K562 (cell line): Measurements from ENCODE around the gene NUP160. TPM values are rescaled to one million over a fixed set of nuclear protein-coding genes. Genes with fewer than 3 reads are reported as not detected.

Source experiments
- ATAC-seq: fragments of 200-7000 bp; cut with Tn5 transposase; 3 replicates; pipeline ENCODE4 v1.9.1; 2020; ENCODE audit warnings: moderate library complexity
- BruUV-seq: library from RNA; stranded (reverse); fragments of 400-500 nt; replicated peaks from 2 replicates; lab custom pipeline; 2021; lab: Mats Ljungman, UMichigan
- CTCF ChIA-PET: fragments of 300-600 bp; formaldehyde crosslinking; extraction: SDS; loops from one replicate; lab custom pipeline; 2021; ENCODE audit warnings: low intra/inter-chr PET ratio; lab: Yijun Ruan, JAX
- POLR2A ChIA-PET: fragments of 300-600, 350-650 bp; sonication (Branson Sonifier 250); formaldehyde crosslinking; extraction: SDS; loops from one replicate; lab custom pipeline; 2021; ENCODE audit warnings: antibody characterized with exemption, inconsistent platforms; lab: Yijun Ruan, JAX
- DNase-seq, 4 experiments: peaks; one replicate each; pipeline versions ENCODE4 v3.0.0 to v3.0.0-alpha.2; 2011 to 2018; ENCODE audit warnings: low spot score in 3 of 4, mixed read lengths in 3 of 4; ENCODE audit errors: extremely low read depth in 1 of 4
- FAIRE-seq: peaks from 2 replicates; lab custom pipeline; 2011; peaks lifted over from hg19 to GRCh38; lab: Jason Lieb, UNC
- H2AFZ ChIP-seq: 2 replicates; pipeline ENCODE4 v1.6.0; 2011; ENCODE audit warnings: low read depth, low read length, control low read depth, inconsistent platforms
- H3K27ac ChIP-seq: fragments of 200-600 bp; 3 replicates; pipeline ENCODE4 v1.8.0; 2011; ENCODE audit warnings: low read depth, mild to moderate bottlenecking, control low read depth, inconsistent platforms, low read length, moderate library complexity, mixed read lengths; ENCODE audit errors: extremely low read depth
- H3K27me3 ChIP-seq, 2 experiments: fragments of 300-600 bp in 1 of 2; 2 replicates in 1 of 2; 3 replicates in 1 of 2; pipeline versions ENCODE4 v1.6.0 to v1.8.0; 2011; ENCODE audit warnings: inconsistent platforms in 2 of 2, low read length in 2 of 2, mild to moderate bottlenecking in 1 of 2, mixed read lengths in 1 of 2, moderate library complexity in 1 of 2; ENCODE audit not compliant: control insufficient read depth in 2 of 2, insufficient read depth in 2 of 2
- H3K36me3 ChIP-seq: fragments of 300-600 bp; 3 replicates; pipeline ENCODE4 v1.8.0; 2011; ENCODE audit warnings: mild to moderate bottlenecking, low read length, inconsistent platforms; ENCODE audit not compliant: control insufficient read depth, insufficient read depth
- H3K4me1 ChIP-seq, 2 experiments: fragments of 200-600 bp in 1 of 2; replicated peaks in 1 of 2; 2 replicates in 1 of 2; 3 replicates in 1 of 2; pipeline versions ENCODE4 v1.5.1 to v1.8.0; 2011; ENCODE audit warnings: inconsistent platforms in 2 of 2, low read length in 2 of 2, mild to moderate bottlenecking in 1 of 2, mixed read lengths in 1 of 2, moderate library complexity in 1 of 2; ENCODE audit not compliant: control insufficient read depth in 2 of 2, insufficient read depth in 2 of 2
- H3K4me2 ChIP-seq: 2 replicates; pipeline ENCODE4 v1.6.1; 2011; ENCODE audit warnings: low read length, control low read depth, inconsistent platforms, mixed read lengths; ENCODE audit not compliant: insufficient read depth
- H3K4me3 ChIP-seq: fragments of 200-600 bp; sonication (generic), shearing (Covaris generic); 2 replicates; pipeline ENCODE4 v1.5.1; 2016; ENCODE audit warnings: control low read depth, inconsistent platforms
- H3K79me2 ChIP-seq: fragments of 200-600 bp; 3 replicates; pipeline ENCODE4 v1.8.0; 2011; ENCODE audit warnings: low read length, inconsistent platforms; ENCODE audit not compliant: control insufficient read depth, insufficient read depth
- H3K9ac ChIP-seq, 2 experiments: 2 replicates each; pipeline versions ENCODE4 v1.6.0 to v1.6.1; 2011; ENCODE audit warnings: low read depth in 2 of 2, low read length in 2 of 2, control low read depth in 1 of 2, inconsistent platforms in 1 of 2, mild to moderate bottlenecking in 1 of 2, mixed read lengths in 1 of 2; ENCODE audit not compliant: insufficient read depth in 1 of 2
- H3K9me1 ChIP-seq: one replicate; pipeline ENCODE4 v1.6.0; 2011; ENCODE audit warnings: inconsistent platforms, mild to moderate bottlenecking, low read length, moderate library complexity; ENCODE audit not compliant: control insufficient read depth, insufficient read depth
- H3K9me3 ChIP-seq: replicated peaks from 2 replicates; pipeline ENCODE4 v1.5.1; 2011; ENCODE audit warnings: low read depth, low read length, inconsistent platforms; ENCODE audit not compliant: control insufficient read depth, insufficient read depth
- H4K20me1 ChIP-seq: replicated peaks from 2 replicates; pipeline ENCODE4 v1.6.1; 2011; ENCODE audit warnings: low read length, inconsistent platforms, mixed read lengths; ENCODE audit not compliant: control insufficient read depth, insufficient read depth
- MIER1 ChIP-seq: fragments of 450-650 bp; IDR thresholded peaks from 2 replicates; pipeline ENCODE4 v1.6.1; 2016; ENCODE audit warnings: antibody characterized with exemption, mild to moderate bottlenecking, low read depth
- MXI1 ChIP-seq: IDR thresholded peaks from 2 replicates; pipeline ENCODE4 v1.6.1; 2011; ENCODE audit warnings: low read depth, mild to moderate bottlenecking, improper control_type of control experiment, low read length
- SMARCE1 ChIP-seq: fragments of 450-650 bp; IDR thresholded peaks from 2 replicates; pipeline ENCODE4 v1.7.1; 2016; ENCODE audit warnings: mild to moderate bottlenecking
- TAF7 ChIP-seq: fragments of 450-650 bp; IDR thresholded peaks from 2 replicates; pipeline ENCODE4 v1.6.1; 2016; ENCODE audit warnings: missing genetic modification characterization, missing compliant biosample characterization
- U2AF1 ChIP-seq: fragments of 200-400 bp; formaldehyde crosslinking; optimal IDR thresholded peaks from 2 replicates; pipeline ENCODE3; 2017; ENCODE audit warnings: mild to moderate bottlenecking, low read depth, low read length, moderate library complexity
- U2AF2 ChIP-seq: fragments of 200-400 bp; formaldehyde crosslinking; optimal IDR thresholded peaks from 2 replicates; pipeline ENCODE3; 2017; ENCODE audit warnings: low read depth, mild to moderate bottlenecking, low read length
- ZNF175 ChIP-seq: fragments of 200-800 bp; sonication (Bioruptor generic); IDR thresholded peaks from 2 replicates; pipeline ENCODE4 v1.6.1; 2016; ENCODE audit warnings: low read depth, mild to moderate bottlenecking, missing genetic modification characterization, missing compliant biosample characterization
- ZNF311 ChIP-seq: fragments of 250-450 bp; sonication (Bioruptor Pico); IDR thresholded peaks from 2 replicates; pipeline ENCODE4 v1.4.0; 2020; ENCODE audit warnings: mild to moderate bottlenecking, moderate library complexity
- WGBS: fragments of 100-300 bp; shearing (Covaris generic); methylation state at CpG from one replicate; pipeline ENCODE4 v1.1.6; 2016; ENCODE audit warnings: low coverage, mixed read lengths; ENCODE audit not compliant: insufficient coverage; ENCODE audit errors: missing lambda C conversion rate; 5-methylcytosine and 5-hydroxymethylcytosine counted together
- in situ Hi-C: fragments of 300-500 bp; cut with MboI; formaldehyde crosslinking; loops from 4 replicates; pipeline ENCODE4 v1.15.0; 2018; ENCODE audit warnings: inconsistent platforms, mixed read lengths
- intact Hi-C: fragments of 100-400 bp; cut with micrococcal nuclease; formaldehyde crosslinking; loops from 2 replicates; pipeline ENCODE4 v1.14.2; 2022
- polyA plus RNA-seq, 8 experiments: library from polyadenylated mRNA; depleted of rRNA in 4 of 8; stranded (reverse) in 5 of 8; unstranded in 3 of 8; fragments of >200 nt; fragmentation: Nextera tagmentation in 2 of 8; fragmentation: Illumina TruSeq in 1 of 8; extraction: Ambion mirVana in 2 of 8; extraction: Trizol in 1 of 8; gene quantifications; 2 replicates each; pipeline versions ENCODE4 v1.2.1 to v1.2.3, GENCODE V29; 2011 to 2014; ENCODE audit warnings: inconsistent platforms in 1 of 8, missing spikeins in 1 of 8
- total RNA-seq, 7 experiments: library from RNA; depleted of rRNA in 6 of 7; stranded (reverse); fragments of >200 nt in 6 of 7; fragmentation: Illumina TruSeq in 2 of 7; extraction: Trizol in 2 of 7; gene quantifications; 2 replicates each; pipeline versions ENCODE4 v1.2.1 to v1.2.3, GENCODE V29; 2011 to 2021; ENCODE audit warnings: low replicate concordance in 1 of 7

NUP160 gene
- total and polyA plus RNA-seq, 9 of the 15 experiments (the other 6 are each of a cell fraction or from before 2014, with no cell fraction given) = 41.5 to 112 (median 65.0) TPM

GRCh38 chr11:47869544-47870393 lies 21.6 kb upstream of the NUP160 start:
- no peaks in the 10 kb centered on the region for H3K9me1 ChIP-seq
- H3K79me2 ChIP-seq = no peaks in the 10 kb centered on the region
- no peaks in the 10 kb centered on the region for H4K20me1 ChIP-seq
- ChIA-PET POLR2A (interaction anchor here (0.7 to 0.8 kb wide), 2 partner anchors 11 to 235 kb away, joined by 3 read pairs; no protein-coding TSS in a partner anchor), CTCF (no interaction called here)
- no peak overlapping the region for H3K4me3 ChIP-seq
- H3K36me3 ChIP-seq = no peaks in the 10 kb centered on the region
- H3K9ac ChIP-seq = no peak overlapping the region
- no peaks in the 10 kb centered on the region for H3K9me3 ChIP-seq
- WGBS = 9% methylated on average over 2 of the region's 2 CpGs
- no peak overlapping the region for H3K27ac ChIP-seq
- ATAC-seq (no peak), DNase-seq (no peak), FAIRE-seq (no peak)
- in situ Hi-C loops = no loop called here
- H2AFZ ChIP-seq = no peak overlapping the region
- H3K4me2 ChIP-seq = no peak overlapping the region
- intact Hi-C loops = loop anchor here (10.0 kb wide), 1 partner anchor 245 kb away; no protein-coding TSS in a partner anchor
- TF ChIP-seq MIER1 = no peak
- no peak for TF ChIP-seq ZNF175 (CRISPR knock-in tag)
- H3K4me1 ChIP-seq = 0 out of 5 replicates have a peak, but pooled peaks cover 0 to under 1% of the 10 kb centered on the region in 2 experiments
- BruUV-seq = no TSS peak
- H3K27me3 ChIP-seq = no peaks in the 10 kb centered on the region; a peak in 1 of 5 replicates

DNA sequence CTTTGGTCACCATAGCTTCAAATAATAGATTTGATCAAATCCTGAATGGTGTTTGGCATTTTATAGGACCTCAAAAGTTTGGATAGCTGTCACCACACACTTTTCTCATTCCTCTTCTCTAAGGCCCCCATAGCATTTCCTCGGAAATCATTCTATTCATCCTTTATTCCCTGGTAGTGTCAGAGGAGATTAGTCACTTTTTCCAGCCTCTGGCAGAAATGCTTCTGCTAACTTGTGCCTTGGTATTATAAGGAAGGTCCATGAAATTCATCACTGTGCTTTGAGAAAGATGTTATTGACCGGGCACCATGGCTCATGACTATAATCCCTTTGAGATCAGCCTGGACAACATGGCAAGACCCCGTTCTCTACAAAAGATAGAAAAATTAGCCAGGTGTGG lies 19.7 kb upstream of the NUP160 start:
- ChIA-PET POLR2A (no interaction called here), CTCF (no interaction called here)
- Histone ChIP-seq H3K9me1 (no peaks in the 10 kb centered on the region), H3K9ac (no peak overlapping the region), H3K36me3 (no peaks in the 10 kb centered on the region), H3K4me3 (no peak overlapping the region), H2AFZ (no peak overlapping the region), H3K4me2 (no peak overlapping the region), H3K4me1 (peaks cover 0 to 20% of the 10 kb centered on the region in 2 experiments; a peak in 3 of 5 replicates), H4K20me1 (no peaks in the 10 kb centered on the region), H3K27me3 (no peaks in the 10 kb centered on the region; a peak in 1 of 5 replicates), H3K9me3 (no peaks in the 10 kb centered on the region), H3K79me2 (no peaks in the 10 kb centered on the region), H3K27ac (no peak overlapping the region)
- FAIRE-seq = no peak
- BruUV-seq = no TSS peak
- in situ Hi-C loops (no loop called here), intact Hi-C loops (loop anchor here (10.0 kb wide), 1 partner anchor 247 kb away; no protein-coding TSS in a partner anchor)
- ATAC-seq = no peak
- no peak for DNase-seq
- WGBS = 16% methylated on average over 3 of the region's 3 CpGs
- TF ChIP-seq U2AF2 = no peak
- TF ChIP-seq TAF7 (tag) = no peak
- no peak for TF ChIP-seq SMARCE1
- no peak for TF ChIP-seq ZNF311 (CRISPR knock-in tag)
- no peak for TF ChIP-seq U2AF1
- TF ChIP-seq MXI1 = no peak
